WTC11 (cell line): Measurements from ENCODE around the gene MOXD1.

Source experiments
- ATF2 ChIP-seq: sonication (generic); formaldehyde crosslinking; IDR thresholded peaks from 2 replicates; pipeline ENCODE4 v1.8.1; 2022; ENCODE audit warnings: low read depth, missing genetic modification reagents, borderline replicate concordance
- ATF6 ChIP-seq: sonication (generic); formaldehyde crosslinking; IDR thresholded peaks from 2 replicates; pipeline ENCODE4 v1.8.1; 2023; ENCODE audit warnings: mild to moderate bottlenecking, missing genetic modification reagents
- CREM ChIP-seq: sonication (generic); formaldehyde crosslinking; IDR thresholded peaks from 2 replicates; pipeline ENCODE4 v1.8.1; 2022; ENCODE audit warnings: mild to moderate bottlenecking, missing genetic modification reagents, moderate library complexity
- E2F1 ChIP-seq: sonication (generic); formaldehyde crosslinking; IDR thresholded peaks from 2 replicates; pipeline ENCODE4 v1.8.0; 2022; ENCODE audit warnings: mild to moderate bottlenecking, missing genetic modification reagents
- GTF2I ChIP-seq: fragments of 250-450 bp; sonication (Bioruptor Pico); conservative IDR thresholded peaks from 2 replicates; pipeline ENCODE4 v1.4.0; 2021; ENCODE audit warnings: mild to moderate bottlenecking
- NR3C1 ChIP-seq: sonication (generic); formaldehyde crosslinking; conservative IDR thresholded peaks from 2 replicates; pipeline ENCODE4 v1.8.1; 2023; ENCODE audit warnings: low read depth, mild to moderate bottlenecking, missing genetic modification reagents
- RELA ChIP-seq: sonication (generic); formaldehyde crosslinking; IDR thresholded peaks from 2 replicates; pipeline ENCODE4 v1.8.1; 2022; ENCODE audit warnings: missing genetic modification reagents, mild to moderate bottlenecking, borderline replicate concordance
- SP1 ChIP-seq: sonication (generic); formaldehyde crosslinking; conservative IDR thresholded peaks from 2 replicates; pipeline ENCODE4 v1.8.1; 2022; ENCODE audit warnings: missing genetic modification reagents
- TCF7 ChIP-seq: sonication (generic); formaldehyde crosslinking; IDR thresholded peaks from 2 replicates; pipeline ENCODE4 v1.8.0; 2022; ENCODE audit warnings: mild to moderate bottlenecking, low read depth, missing genetic modification reagents, moderate library complexity
- TEAD4 ChIP-seq: sonication (generic); formaldehyde crosslinking; IDR thresholded peaks from 2 replicates; pipeline ENCODE4 v1.8.0; 2022; ENCODE audit warnings: mild to moderate bottlenecking, missing genetic modification reagents
- ZNF232 ChIP-seq: sonication (generic); formaldehyde crosslinking; IDR thresholded peaks from 2 replicates; pipeline ENCODE4 v1.8.0; 2022; ENCODE audit warnings: mild to moderate bottlenecking, missing genetic modification reagents
- ZNF263 ChIP-seq: sonication (generic); formaldehyde crosslinking; IDR thresholded peaks from 2 replicates; pipeline ENCODE4 v1.8.1; 2022; ENCODE audit warnings: low read depth, mild to moderate bottlenecking, moderate library complexity, missing genetic modification reagents
- TF ChIP-seq, protein P1 (sequence below): fragments of 200-600 bp; IDR thresholded peaks from 2 replicates; pipeline ENCODE4 v1.8.0; 2022; ENCODE audit warnings: antibody characterized with exemption
- TF ChIP-seq, protein P2 (sequence below): sonication (generic); formaldehyde crosslinking; IDR thresholded peaks from 2 replicates; pipeline ENCODE4 v1.8.0; 2022; ENCODE audit warnings: missing genetic modification reagents

DNA sequence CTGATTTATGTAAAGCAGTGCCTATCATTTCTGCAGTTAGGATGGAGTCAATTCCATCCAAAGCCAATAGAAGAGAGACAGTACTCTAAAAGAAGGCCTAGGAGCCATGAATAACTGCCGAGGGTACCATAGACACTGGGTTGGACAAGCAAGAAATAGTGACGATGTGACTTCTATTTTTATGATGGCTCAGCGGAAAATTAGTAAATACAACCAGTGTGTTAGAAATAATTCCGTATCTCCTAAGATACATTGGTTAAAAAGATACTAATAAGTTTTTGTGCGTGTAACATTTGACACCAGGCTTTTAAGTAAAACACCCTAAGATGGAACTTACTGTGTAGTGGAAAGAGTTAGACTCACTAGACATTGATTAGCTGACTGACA is 45.6 kb upstream of the MOXD1 start:
- TF ChIP-seq ZNF263 (CRISPR knock-in tag) (no peak), ATF2 (CRISPR knock-in tag) (no peak), ZNF232 (CRISPR knock-in tag) (no peak), TEAD4 (CRISPR knock-in tag) (no peak), TCF7 (CRISPR knock-in tag) (no peak), SP1 (no peak), GTF2I (no peak), RELA (no peak), E2F1 (CRISPR knock-in tag) (no peak), CREM (CRISPR knock-in tag) (no peak), ATF6 (CRISPR knock-in tag) (no peak), NR3C1 (CRISPR knock-in tag) (no peak)
- TF ChIP-seq, protein P1, sequence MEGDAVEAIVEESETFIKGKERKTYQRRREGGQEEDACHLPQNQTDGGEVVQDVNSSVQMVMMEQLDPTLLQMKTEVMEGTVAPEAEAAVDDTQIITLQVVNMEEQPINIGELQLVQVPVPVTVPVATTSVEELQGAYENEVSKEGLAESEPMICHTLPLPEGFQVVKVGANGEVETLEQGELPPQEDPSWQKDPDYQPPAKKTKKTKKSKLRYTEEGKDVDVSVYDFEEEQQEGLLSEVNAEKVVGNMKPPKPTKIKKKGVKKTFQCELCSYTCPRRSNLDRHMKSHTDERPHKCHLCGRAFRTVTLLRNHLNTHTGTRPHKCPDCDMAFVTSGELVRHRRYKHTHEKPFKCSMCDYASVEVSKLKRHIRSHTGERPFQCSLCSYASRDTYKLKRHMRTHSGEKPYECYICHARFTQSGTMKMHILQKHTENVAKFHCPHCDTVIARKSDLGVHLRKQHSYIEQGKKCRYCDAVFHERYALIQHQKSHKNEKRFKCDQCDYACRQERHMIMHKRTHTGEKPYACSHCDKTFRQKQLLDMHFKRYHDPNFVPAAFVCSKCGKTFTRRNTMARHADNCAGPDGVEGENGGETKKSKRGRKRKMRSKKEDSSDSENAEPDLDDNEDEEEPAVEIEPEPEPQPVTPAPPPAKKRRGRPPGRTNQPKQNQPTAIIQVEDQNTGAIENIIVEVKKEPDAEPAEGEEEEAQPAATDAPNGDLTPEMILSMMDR = no peak
- TF ChIP-seq, protein P2, sequence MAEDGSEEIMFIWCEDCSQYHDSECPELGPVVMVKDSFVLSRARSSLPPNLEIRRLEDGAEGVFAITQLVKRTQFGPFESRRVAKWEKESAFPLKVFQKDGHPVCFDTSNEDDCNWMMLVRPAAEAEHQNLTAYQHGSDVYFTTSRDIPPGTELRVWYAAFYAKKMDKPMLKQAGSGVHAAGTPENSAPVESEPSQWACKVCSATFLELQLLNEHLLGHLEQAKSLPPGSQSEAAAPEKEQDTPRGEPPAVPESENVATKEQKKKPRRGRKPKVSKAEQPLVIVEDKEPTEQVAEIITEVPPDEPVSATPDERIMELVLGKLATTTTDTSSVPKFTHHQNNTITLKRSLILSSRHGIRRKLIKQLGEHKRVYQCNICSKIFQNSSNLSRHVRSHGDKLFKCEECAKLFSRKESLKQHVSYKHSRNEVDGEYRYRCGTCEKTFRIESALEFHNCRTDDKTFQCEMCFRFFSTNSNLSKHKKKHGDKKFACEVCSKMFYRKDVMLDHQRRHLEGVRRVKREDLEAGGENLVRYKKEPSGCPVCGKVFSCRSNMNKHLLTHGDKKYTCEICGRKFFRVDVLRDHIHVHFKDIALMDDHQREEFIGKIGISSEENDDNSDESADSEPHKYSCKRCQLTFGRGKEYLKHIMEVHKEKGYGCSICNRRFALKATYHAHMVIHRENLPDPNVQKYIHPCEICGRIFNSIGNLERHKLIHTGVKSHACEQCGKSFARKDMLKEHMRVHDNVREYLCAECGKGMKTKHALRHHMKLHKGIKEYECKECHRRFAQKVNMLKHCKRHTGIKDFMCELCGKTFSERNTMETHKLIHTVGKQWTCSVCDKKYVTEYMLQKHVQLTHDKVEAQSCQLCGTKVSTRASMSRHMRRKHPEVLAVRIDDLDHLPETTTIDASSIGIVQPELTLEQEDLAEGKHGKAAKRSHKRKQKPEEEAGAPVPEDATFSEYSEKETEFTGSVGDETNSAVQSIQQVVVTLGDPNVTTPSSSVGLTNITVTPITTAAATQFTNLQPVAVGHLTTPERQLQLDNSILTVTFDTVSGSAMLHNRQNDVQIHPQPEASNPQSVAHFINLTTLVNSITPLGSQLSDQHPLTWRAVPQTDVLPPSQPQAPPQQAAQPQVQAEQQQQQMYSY (CRISPR knock-in tag) = no peak
